G401.6 (cell line): ENCODE measurements around the gene ABCG1.

Source experiments
- FAIRE-seq: peaks from 2 replicates; lab custom pipeline; 2012; peaks lifted over from hg19 to GRCh38; lab: Jason Lieb, UNC

Gene ABCG1

GRCh38 chr21:42214081-42214750 lies 4.7 kb upstream of the ABCG1 start:
- FAIRE-seq, result no peak

GRCh38 chr21:42214921-42215320 lies 4.0 kb upstream of the ABCG1 start:
- FAIRE-seq, result no peak

DNA sequence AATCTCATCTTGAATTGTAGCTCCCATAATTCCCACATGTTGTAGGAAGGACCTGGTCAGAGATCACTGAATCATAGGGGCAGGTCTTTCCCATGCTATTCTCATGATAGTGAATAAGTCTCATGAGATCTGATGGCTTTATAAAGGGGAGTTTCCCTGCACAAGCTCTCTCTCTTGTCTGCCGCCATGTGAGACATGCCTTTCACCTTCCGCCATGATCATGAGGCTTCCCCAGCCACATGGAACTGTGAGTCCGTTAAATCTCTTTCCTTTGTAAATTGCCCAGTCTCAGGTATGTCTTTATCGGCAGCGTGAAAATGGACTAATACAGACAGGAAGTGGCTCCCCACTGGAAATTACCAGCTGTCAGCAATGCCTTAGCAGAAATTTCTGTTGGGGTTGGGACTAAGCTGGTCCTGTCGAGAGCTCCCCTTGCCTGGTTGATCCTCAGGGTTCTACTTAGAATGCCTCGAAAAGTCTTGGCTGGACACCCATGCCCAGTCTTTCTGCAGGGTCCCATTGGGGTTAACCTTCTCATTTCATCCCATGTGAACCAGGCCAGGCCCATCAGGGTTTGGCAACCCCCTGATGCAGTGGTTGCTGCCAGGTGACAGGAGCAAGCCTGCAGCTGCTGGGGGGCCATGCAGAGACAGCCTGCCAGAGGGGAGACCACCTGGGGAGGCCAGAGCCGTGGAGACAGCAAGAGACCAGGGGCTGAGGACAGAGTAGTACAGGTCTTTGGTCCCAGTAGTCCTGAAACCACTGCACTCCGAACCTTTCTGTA lies 2.8 kb upstream of the ABCG1 start:
- FAIRE-seq, result no peak

GRCh38 chr21:42216726-42217572 lies 2.0 kb upstream of the ABCG1 start:
- no peak for FAIRE-seq

DNA sequence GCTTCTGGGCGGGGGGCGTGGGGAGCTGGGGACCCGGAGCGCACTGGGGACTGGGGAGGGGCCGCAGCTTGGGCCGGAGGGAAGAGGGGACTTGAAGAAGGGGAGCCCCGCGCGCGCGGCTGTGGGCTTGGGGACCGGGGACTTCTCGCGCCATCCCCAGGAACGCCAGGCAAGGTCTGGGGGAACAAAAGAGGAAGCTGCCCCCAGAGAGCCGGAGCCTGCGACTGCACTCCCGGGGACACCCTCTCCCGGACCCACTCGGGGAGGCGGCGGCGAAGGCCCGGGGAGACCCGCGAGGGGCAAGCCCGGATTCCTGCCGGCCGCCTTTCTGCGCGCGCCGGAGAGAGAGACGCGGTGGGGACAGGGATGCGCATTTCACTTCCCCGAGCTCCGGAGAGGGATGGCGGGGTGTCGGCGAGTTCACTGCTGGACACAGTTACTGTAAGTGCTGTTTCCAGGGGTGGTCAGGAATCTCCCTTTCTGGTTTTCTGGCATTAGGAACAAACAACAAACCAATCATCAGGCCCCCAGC lies 732 bp downstream of the ABCG1 start:
- no peak for FAIRE-seq

- no peak for FAIRE-seq
These were observed 1.3 kb downstream of the ABCG1 start for GRCh38 chr21:42220138-42220701.

- FAIRE-seq, result no peak
These were observed 2.8 kb downstream of the ABCG1 start for GRCh38 chr21:42221581-42222345.

- no peak for FAIRE-seq
These were observed 3.4 kb downstream of the ABCG1 start for GRCh38 chr21:42222386-42222785.

GRCh38 chr21:42222821-42223390 lies 4.0 kb downstream of the ABCG1 start:
- FAIRE-seq, result no peak

DNA sequence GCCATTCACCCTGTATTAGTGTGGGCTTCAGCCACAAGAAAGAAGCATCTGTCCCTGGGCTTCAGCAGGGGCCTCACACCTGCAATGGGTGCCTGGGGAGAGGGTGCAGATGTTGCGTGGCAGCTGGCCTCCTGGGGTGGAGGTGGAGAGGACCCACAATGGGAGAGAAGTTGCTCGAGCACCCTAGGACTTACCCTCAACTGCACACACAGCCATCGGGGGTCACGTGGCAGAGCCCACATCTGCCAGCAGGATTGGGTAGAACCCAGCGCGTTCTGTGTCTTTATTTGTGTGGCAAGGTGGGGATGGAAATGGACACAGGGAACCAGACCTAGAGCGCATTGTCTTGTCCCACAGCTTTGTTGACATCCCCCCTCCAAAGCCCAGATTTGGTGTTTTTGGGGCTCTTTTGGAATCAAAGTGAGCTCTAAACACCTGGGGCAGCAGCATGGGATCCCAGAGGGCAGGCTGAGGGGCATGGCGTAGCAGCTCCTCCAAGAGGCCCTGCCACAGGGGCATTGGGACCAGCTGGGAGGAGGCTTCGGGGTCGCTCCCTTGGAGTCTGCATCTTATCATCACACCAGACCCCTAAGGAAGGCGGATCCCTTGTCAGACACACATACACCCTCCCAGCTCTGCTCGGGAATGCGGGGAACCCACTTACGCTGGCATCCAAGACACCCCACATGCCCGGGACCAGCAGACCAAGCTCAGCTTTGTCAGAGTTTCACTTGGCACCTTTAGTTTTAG lies 5.1 kb downstream of the ABCG1 start:
- FAIRE-seq, result no peak

DNA sequence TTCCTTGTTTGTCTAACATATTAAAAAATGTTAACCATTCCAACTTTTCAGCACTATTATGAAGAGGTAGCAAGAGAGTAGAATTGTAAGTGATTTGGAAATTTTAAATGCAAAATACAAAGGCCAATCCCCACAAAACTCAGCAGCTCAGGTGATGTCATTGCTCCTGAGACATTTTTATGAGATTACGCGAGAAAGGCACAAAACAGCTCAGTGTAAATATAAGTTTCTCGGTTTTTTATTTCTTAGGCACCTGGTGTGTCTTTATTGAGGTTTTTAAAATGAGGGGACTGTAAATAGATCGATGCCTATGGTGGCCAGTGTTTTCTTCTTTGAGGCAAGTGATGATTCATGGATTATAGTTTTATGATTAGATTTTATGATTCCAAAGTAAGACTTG lies 6.1 kb downstream of the ABCG1 start:
- FAIRE-seq, result no peak

GRCh38 chr21:42225571-42226155 lies 6.7 kb downstream of the ABCG1 start:
- no peak for FAIRE-seq

DNA sequence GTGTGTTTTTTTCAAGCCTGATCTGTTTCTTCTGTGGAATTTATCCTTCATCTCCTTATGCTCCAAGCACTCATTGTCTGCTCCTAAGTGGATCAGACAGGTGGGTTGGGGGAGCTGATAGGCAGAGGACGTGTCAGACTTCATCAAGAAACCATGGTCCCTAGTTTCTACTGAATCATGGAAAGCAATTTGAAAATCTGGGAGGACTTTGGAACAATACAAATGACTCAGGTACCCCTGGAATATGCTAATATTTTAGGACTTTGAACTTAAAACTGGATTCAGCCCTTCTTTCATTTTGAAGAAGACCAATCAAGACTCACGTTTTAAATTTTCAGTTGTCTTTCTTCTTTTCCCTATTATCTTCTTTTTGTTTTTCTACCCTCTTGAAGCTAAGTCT lies 7.7 kb downstream of the ABCG1 start:
- FAIRE-seq, result no peak

DNA sequence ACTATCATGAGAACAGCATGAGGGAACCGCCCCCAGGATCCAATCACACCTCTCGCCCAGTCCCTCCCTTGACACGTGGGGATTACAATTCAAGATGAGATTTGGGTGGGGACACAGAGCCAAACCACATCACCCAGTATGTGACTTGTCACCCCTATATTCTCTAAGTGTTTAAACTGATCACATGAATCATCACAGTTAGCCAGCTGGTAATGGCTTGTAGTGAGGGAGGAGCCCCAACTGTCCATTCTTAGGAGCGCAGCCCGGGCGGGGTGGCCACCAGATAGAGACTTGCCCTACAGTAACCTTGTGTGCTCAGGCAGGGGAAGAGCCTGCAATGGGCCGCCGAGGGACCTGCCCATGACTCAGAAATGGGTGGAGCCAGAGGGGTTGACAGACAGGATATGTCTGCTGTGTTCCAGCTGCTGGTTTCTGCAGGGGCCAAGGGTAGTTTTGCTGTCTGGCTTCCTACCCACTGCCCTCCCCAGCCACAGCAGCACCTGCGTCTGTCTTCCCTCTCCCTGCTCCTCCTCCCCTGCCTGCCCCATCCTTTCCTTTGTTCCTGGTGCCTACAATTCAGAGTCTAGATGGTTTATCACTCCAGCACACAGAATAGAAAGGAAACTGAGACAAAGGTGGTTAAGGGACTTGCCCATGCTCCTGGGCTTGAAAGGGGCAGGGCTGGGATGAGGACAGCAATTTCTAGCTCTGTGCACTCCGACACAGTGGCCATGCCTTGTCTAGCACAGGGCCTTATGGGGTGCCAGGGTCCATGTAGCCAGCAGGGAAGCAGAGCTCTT lies 9.2 kb downstream of the ABCG1 start:
- FAIRE-seq, result no peak

DNA sequence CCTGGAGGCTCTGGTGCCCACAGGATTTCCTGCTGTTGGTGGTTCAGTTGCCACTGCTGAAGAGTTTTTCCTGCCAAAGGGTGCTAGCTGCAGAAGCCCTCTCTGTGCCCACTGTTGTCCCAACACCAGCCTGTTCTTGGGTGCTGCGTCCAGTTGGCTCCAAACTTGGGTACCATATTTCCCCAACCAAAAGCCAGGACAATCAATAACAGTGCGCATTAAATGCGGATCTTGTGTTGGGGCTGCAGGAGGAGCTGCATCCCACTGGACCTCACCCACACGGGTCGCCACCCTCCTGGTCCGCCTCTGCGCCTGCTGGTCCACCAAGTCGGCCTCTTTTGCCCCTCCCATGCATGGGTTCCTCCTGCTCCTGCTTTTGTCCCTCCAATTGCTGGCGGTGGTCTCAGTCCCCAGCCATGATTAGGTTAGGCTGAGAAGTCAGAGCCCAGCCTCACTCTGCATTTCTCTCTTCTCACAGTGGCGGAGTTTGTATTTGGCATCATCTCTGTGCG lies 9.8 kb downstream of the ABCG1 start:
- FAIRE-seq, result no peak

- no peak for FAIRE-seq
These were observed 10.7 kb downstream of the ABCG1 start for GRCh38 chr21:42229676-42230075.

- no peak for FAIRE-seq
These were observed 11.2 kb downstream of the ABCG1 start for GRCh38 chr21:42230178-42230577.

DNA sequence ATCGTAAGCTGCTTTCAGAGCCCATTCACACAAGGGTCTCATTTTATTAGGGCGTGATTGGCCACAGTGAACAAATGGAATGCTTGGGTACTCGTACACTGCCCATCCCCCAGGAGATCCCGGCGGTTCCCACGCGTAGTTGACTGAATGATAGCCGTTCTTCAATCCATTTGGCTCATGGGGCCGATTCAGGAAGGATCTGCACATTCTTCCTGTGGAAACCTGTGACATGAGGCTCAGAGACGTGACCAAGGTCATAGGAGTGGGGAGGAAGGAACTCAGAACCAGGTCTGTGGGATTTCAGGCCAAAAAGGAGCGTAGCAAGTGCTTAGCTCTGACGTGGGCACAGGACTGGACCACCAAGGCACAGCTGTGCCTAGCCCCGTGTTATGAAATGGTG lies 11.7 kb downstream of the ABCG1 start:
- FAIRE-seq, result no peak

DNA sequence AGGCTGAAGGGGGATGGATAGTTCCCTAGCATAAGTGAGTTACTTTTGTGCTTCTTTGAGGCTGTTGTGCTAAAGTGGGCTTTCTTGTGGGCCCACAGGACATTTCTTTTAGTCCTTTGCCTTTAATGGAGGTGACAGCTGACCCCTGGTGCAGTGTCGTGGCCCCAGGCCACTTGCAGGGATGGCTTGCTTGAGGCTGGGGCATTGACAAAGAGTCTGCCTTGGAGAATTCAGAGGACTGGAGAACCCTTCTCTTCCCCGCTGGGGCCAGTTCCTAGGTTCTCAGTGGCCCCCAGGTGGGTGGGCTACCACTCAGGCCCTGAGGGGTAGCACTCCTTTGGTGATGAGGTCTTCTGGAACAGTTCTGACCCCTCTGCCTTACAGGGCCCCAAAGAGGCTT lies 12.8 kb downstream of the ABCG1 start:
- FAIRE-seq, result no peak
